Activated CD4-positive, alpha-beta memory T cell treated with anti-CD3 and anti-CD28 coated beads, Interleukin-2, amount 10 ng/mL, durations not matched to agents 7 days and 5 days (primary cell): ENCODE measurements around the gene SLC25A19. TPM values are rescaled to one million over a fixed set of nuclear protein-coding genes. Genes with fewer than 3 reads are reported as not detected.
A peak's percentile ranks its signal among the peaks of the same experiment; 100 is the strongest.

Source experiments
- CTCF ChIA-PET: fragments of 350-600 bp; sonication (Branson Sonifier 250); formaldehyde crosslinking; loops from one replicate; lab custom pipeline; 2021; ENCODE audit warnings: antibody characterized with exemption, inconsistent platforms; lab: Charles Lee
- POLR2A ChIA-PET: fragments of 350-600 bp; sonication (Branson Sonifier 250); formaldehyde crosslinking; loops from one replicate; lab custom pipeline; 2021; ENCODE audit warnings: antibody characterized with exemption; lab: Charles Lee
- DNase-seq: peaks from one replicate; pipeline ENCODE4 v3.0.0-alpha.2; 2020
- H3K27ac Mint-ChIP-seq: one replicate; pipeline ENCODE4 v1.8.0; 2021; ENCODE audit warnings: mild to moderate bottlenecking, mixed read lengths
- H3K27me3 Mint-ChIP-seq: one replicate; pipeline ENCODE4 v1.8.0; 2021; ENCODE audit warnings: mixed read lengths
- H3K36me3 Mint-ChIP-seq: one replicate; pipeline ENCODE4 v1.8.0; 2021; ENCODE audit warnings: low read depth, mixed read lengths
- H3K4me1 Mint-ChIP-seq: one replicate; pipeline ENCODE4 v1.8.0; 2021; ENCODE audit warnings: mixed read lengths
- H3K4me3 Mint-ChIP-seq: one replicate; pipeline ENCODE4 v1.8.0; 2021; ENCODE audit warnings: mild to moderate bottlenecking, mixed read lengths
- H3K9me3 Mint-ChIP-seq: one replicate; pipeline ENCODE4 v1.8.0; 2021; ENCODE audit warnings: mixed read lengths
- total RNA-seq, 2 experiments: library from RNA; stranded (reverse); gene quantifications; one replicate each; pipeline ENCODE4 v1.2.3, GENCODE V29; 2021

The SLC25A19 gene
- total RNA-seq, 2 experiments from 2014 or later, result 24.3 to 27.9 TPM

DNA sequence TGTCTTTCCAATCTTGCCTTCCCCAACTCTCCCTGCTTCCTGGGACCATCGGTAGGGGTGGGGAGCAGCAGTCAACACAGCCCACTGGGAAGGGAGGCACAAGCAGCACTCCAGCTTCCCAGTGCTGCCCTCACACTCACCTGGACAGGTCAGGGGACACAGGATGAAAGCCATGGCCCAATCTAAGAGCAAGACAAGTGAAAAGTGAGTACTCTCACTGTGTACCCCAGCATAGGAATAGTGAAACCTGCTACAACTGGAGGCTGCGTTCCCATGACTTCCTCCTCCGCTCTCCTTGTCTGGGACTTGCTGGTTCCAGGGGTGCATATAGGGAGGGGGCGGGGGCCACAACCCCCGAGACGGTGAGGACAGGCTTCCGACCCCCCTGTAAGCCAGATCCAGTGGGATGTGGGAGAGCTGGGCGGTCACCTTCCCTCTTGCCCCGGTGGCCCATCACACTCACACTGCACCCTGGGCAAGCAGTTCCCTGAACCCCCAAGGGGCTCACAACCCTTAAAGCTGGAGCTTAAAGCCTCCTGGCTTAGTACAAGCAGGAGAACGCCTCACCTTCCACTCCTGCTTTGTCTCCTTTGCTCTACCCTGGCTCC is 29.5 kb upstream of the SLC25A19 start:
- DNase-seq, result no peak
- Mint-ChIP-seq H3K27me3 (no peaks in the 10 kb centered on the region), H3K9me3 (no peaks in the 10 kb centered on the region), H3K4me1 (peaks cover 28% of the 10 kb centered on the region), H3K36me3 (peaks cover 31% of the 10 kb centered on the region), H3K4me3 (no peak overlapping the region), H3K27ac (no peak overlapping the region)
- CTCF ChIA-PET, result interaction anchor here (0.6 to 0.7 kb wide), 2 partner anchors 93 to 696 kb away, joined by 3 to 5 read pairs; no protein-coding TSS in a partner anchor
- POLR2A ChIA-PET, result no interaction called here

DNA sequence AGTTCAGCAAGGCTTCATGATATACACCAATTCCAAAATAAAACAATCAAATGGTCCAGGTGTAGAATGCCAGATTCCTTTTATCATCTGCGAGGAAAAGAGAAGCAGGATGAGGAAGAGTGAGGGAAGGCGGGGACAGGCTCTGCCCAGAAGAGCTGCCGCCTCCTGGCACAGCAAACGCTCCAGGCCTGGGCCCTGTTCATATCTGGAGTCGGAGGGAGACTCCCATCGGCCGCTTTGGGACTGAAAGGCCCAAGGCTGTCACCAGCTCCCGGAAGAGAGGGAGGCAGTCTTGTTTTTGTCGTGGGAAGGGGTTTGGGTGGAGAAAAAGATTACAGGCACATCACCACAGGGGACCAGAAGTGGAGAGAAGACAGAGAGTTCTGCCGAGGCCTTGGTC is 29.0 kb upstream of the SLC25A19 start:
- POLR2A ChIA-PET, result no interaction called here
- no peak overlapping the region for H3K27ac Mint-ChIP-seq
- peaks cover 28% of the 10 kb centered on the region for H3K36me3 Mint-ChIP-seq
- H3K4me3 Mint-ChIP-seq, result no peak overlapping the region
- no peak for DNase-seq
- peaks cover 26% of the 10 kb centered on the region for H3K4me1 Mint-ChIP-seq
- CTCF ChIA-PET, result no interaction called here
- no peaks in the 10 kb centered on the region for H3K9me3 Mint-ChIP-seq
- no peaks in the 10 kb centered on the region for H3K27me3 Mint-ChIP-seq

DNA sequence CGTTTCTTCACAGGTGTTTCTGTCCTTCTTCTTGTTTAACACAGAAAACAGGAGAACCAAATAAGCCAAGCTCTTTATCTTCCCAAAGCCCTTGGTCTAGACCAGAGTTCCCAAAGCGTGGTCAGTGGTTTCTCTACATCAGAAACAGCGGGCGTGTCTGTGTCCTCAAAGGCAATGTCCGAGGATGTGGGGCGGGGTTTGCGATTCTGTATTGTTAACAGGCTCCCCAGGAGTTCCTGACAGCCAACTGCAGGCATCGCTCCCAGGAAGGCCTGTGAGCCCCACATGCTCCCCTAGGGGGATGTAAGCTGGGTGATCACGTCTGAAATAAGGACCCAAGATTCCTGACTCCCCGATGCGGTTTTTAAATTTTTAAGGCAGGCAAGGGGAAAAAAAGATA is 28.4 kb upstream of the SLC25A19 start:
- CTCF ChIA-PET, result interaction anchor here (2.6 kb wide), 1 partner anchor 13 kb away, joined by 5 read pairs; no protein-coding TSS in a partner anchor
- Mint-ChIP-seq H3K36me3 (peaks cover 26% of the 10 kb centered on the region), H3K4me3 (no peak overlapping the region), H3K27me3 (no peaks in the 10 kb centered on the region), H3K9me3 (no peaks in the 10 kb centered on the region), H3K27ac (peak overlapping the region; percentile 31), H3K4me1 (peaks cover 29% of the 10 kb centered on the region)
- POLR2A ChIA-PET, result interaction anchor here (1.0 kb wide), 1 partner anchor 17 kb away, joined by 3 read pairs; no protein-coding TSS in a partner anchor
- no peak for DNase-seq

DNA sequence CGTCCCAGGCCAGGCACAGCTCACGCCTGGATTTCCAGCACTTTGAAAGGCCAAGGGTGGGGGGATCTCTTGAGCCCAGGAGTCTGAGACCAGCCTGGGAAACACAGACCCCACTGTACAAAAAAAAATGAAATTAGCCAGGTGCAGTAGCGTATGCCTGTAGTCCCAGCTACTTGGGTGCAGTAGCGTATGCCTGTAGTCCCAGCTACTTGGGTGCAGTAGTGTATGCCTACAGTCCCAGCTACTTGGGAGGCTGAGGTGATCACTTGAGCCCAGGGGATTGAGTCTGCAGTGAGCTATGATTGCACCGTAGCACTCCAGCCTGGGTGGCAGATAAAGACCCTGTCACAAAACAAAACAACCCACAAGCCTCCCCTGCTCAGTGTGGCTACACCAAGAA is 27.0 kb upstream of the SLC25A19 start:
- no peak overlapping the region for H3K27ac Mint-ChIP-seq
- no peaks in the 10 kb centered on the region for H3K27me3 Mint-ChIP-seq
- H3K4me3 Mint-ChIP-seq, result no peak overlapping the region
- peaks cover 35% of the 10 kb centered on the region for H3K4me1 Mint-ChIP-seq
- DNase-seq, result no peak
- H3K36me3 Mint-ChIP-seq, result peaks cover 20% of the 10 kb centered on the region
- CTCF ChIA-PET, result interaction anchor here (0.7 to 2.6 kb wide), 5 partner anchors 12 to 101 kb away, joined by 3 to 5 read pairs (median 4); partner anchors contain the start of gene SLC25A19
- POLR2A ChIA-PET, result interaction anchor here (0.7 to 2.6 kb wide), 8 partner anchors 19 to 96 kb away, joined by 3 to 16 read pairs (median 3); partner anchors contain the start of genes GRB2 and SLC25A19
- H3K9me3 Mint-ChIP-seq, result no peaks in the 10 kb centered on the region

DNA sequence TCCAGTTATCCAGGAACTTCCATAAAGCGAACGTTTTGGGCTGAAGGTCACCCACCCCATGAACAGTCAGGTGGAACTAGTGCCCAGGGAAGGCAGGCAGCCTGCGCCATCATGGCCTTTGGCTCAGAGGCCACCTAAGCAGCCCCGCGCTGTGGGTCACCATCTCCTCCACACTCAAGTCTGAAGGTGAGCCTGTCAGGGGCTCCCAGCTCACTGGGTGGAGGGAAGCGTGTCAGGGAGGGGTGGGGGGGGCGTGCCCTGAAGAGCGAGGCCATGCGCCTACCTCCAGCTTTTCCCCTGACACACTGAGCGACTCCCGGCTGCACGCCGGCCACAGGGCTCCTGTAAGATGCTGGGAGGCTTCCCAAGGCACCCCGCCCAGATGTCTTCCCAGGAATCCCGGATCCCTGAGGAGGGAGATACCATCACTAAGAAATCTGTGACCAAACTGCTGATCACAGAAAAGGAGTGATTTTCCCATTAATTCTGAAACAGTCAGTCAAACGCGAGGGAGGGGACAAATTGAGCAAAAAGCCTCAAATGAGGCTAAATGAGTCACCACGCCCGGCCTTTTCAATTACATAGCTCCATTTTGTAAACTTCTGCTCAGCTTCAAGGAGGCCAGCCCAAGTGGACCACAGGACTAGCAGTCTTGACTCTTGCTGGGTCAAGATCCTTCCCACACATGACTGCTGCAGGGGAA is 26.5 kb upstream of the SLC25A19 start:
- H3K9me3 Mint-ChIP-seq, result no peaks in the 10 kb centered on the region
- H3K27ac Mint-ChIP-seq, result no peak overlapping the region
- H3K4me1 Mint-ChIP-seq, result peaks cover 35% of the 10 kb centered on the region
- H3K4me3 Mint-ChIP-seq, result no peak overlapping the region
- ChIA-PET CTCF (interaction anchor here (0.7 to 2.6 kb wide), 5 partner anchors 11 to 231 kb away, joined by 3 to 5 read pairs (median 3); partner anchors contain the start of gene SLC25A19), POLR2A (interaction anchor here (0.7 to 2.6 kb wide), 8 partner anchors 18 to 96 kb away, joined by 3 to 16 read pairs (median 3); partner anchors contain the start of genes GRB2 and SLC25A19)
- no peaks in the 10 kb centered on the region for H3K27me3 Mint-ChIP-seq
- H3K36me3 Mint-ChIP-seq, result peaks cover 16% of the 10 kb centered on the region
- peak; percentile 22 for DNase-seq

DNA sequence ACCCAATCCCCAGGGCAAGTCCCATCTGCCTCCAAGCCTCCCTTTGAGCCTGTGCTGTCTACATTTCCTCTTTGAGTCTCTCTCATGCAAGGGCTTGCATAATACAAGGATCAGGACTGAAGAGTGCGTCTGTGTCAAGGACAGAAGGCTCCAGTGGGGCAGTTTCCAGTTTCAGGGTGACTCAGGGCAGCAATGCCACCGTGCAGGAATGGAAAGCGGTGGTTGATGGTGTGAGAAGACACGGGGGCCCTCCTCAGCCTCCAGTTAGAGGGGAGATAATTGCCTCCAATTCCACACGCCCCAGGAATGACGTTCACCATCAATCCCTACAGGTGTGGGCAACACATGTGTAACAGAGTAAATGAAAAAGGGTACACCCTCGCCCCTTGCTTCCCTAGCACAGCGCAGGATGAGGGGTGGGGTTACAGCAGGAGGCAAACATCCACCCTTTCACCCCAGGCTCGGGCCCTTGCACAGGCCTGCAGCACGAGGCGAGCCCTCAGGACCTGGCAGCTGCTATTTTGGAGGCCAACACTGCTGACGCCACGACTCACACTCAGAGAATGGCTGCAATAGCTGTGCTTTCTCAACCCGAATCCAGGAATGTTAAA is 24.8 kb upstream of the SLC25A19 start:
- no peak overlapping the region for H3K4me3 Mint-ChIP-seq
- H3K27me3 Mint-ChIP-seq, result no peaks in the 10 kb centered on the region

DNA sequence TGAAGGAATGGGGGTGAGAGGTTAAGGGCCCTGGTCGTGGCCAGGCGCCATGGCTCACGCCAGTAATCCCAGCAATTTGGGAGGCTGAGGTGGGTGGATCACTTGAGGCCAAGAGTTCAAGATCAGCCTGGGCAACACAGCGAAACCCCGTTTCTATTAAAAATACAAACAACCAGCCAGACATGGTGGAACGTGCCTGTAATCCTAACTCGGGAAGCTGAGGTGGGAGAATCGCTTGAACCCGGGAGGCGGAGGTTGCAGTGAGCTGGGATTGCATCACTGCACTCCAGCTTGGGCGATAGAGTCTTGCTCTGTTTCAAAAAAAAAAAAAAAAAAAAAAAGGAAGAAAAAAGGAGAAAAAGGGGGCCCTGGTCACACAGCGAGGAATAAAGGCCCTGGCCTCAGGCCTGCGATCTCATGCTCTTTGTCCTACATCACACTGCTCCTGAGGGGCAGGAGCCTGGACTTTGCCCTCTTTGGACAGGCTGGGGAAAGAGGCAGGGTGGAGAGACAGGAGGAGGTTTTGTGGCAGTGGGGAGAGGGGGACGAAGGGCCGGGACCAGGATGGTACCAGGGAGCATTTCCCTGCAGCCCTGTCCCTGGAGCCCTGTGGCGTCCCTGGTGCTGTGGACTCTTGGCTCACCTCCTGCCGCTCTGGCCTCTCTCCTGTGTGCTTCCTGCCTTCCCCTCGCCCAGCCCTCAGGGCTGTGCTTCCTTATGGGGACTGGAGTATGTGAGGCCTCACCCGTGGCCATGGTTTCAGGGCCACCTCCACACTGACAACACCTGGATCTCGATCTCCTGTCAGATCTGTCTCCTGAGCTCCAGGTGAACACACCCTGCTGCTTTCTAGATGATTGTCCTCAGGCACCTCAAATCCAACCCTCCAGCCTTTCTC is 19.7 kb upstream of the SLC25A19 start:
- Mint-ChIP-seq H3K4me3 (no peak overlapping the region), H3K27me3 (no peaks in the 10 kb centered on the region), H3K27ac (no peak overlapping the region), H3K9me3 (no peaks in the 10 kb centered on the region), H3K36me3 (no peaks in the 10 kb centered on the region), H3K4me1 (peaks cover 15% of the 10 kb centered on the region)
- POLR2A ChIA-PET, result interaction anchor here (1.1 kb wide), 1 partner anchor 20 kb away, joined by 5 read pairs; the partner anchor contains the start of gene SLC25A19
- no peak for DNase-seq
- CTCF ChIA-PET, result interaction anchor here (0.7 to 1.4 kb wide), 2 partner anchors 14 to 20 kb away, joined by 4 read pairs; partner anchors contain the start of gene SLC25A19

More for the DNA sequence above, 24.8 kb upstream of the SLC25A19 start:
- peaks cover 6% of the 10 kb centered on the region for H3K36me3 Mint-ChIP-seq
- no peak overlapping the region for H3K27ac Mint-ChIP-seq
- no peak for DNase-seq
- ChIA-PET POLR2A (interaction anchor here (0.8 kb wide), 1 partner anchor 25 kb away, joined by 4 read pairs; the partner anchor contains the start of gene SLC25A19), CTCF (interaction anchor here (1.4 kb wide), 1 partner anchor 43 kb away, joined by 3 read pairs; the partner anchor contains the start of gene MIF4GD)
- H3K4me1 Mint-ChIP-seq, result peaks cover 35% of the 10 kb centered on the region
- no peaks in the 10 kb centered on the region for H3K9me3 Mint-ChIP-seq

DNA sequence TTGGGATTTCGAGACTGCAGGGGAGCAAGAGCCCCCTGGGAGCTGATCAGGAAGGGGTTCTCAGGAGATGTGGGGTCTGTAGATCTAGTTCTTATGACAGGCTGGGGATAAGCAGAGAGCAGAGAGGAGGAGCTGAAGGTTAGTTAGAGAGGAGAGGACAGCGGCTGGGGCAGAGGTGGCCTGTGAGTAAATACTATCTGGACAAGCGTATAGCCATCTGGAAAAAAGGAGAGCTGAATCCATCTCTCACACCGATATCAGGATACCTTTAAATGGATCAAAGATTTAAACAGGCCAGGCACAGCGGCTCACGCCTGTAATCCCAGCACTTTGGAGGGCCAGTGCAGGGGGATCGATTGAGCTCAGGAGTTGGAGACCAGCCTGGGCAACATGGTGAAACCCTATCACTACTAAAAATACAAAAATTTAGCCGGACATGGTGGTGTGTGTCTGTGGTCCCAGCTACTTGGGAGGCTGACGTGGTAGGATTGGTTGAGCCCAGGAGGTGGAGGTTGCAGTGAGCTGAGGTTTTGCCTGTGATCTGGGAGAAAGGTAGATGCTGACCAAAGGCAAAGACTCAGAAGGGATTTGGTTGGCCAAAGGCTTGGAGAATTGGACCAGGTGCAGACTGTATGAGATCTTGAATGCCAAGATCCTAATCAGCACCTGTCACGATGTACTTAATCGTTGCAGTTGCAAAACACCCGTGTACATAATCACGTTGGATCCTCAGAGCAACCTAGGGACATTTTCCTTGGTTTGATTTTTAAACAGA is 18.9 kb upstream of the SLC25A19 start:
- CTCF ChIA-PET, result interaction anchor here (0.6 to 1.4 kb wide), 2 partner anchors 19 to 39 kb away, joined by 3 to 4 read pairs; partner anchors contain the start of gene SLC25A19
- Mint-ChIP-seq H3K36me3 (no peaks in the 10 kb centered on the region), H3K27ac (no peak overlapping the region)

DNA sequence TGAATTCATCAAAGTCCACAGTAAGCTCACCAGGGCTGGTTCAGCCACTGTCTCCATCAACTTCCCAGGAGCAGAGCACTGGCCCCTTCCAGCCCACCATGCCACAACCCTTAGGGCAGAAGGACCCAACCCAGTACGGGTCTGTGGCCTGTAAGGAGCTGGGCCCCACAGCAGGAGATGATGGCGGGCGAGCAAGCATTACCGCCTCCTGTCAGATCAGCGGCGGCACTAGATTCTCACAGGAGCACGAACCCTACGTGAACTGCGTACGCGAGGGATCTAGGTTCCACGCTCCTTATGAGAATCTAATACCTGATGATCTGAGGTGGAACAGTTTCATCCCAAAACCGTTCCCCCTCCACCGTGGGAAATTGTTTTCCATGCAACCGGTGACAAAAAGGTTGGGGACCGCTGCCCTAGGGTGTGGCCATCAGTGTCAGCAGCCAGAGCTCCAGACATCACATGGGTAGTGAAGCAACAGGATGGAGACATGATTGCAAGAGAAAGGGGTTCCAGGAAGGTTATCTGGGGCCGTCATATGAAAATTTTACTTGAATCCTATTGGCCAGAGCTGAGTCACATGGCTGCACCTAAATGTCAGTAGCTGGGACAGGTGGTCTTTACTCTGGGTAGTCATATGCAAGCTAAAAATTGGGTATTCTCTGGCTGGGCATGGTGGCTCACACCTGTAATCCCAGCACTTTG is 12.4 kb upstream of the SLC25A19 start:
- no peak overlapping the region for H3K27ac Mint-ChIP-seq
- H3K4me3 Mint-ChIP-seq, result no peak overlapping the region
- no peaks in the 10 kb centered on the region for H3K9me3 Mint-ChIP-seq
- no peaks in the 10 kb centered on the region for H3K36me3 Mint-ChIP-seq
- peaks cover 14% of the 10 kb centered on the region for H3K4me1 Mint-ChIP-seq
- DNase-seq, result no peak
- ChIA-PET CTCF (no interaction called here), POLR2A (interaction anchor here (0.8 to 1.2 kb wide), 2 partner anchors 13 to 31 kb away, joined by 3 read pairs; partner anchors contain the start of genes MIF4GD and SLC25A19)
- no peaks in the 10 kb centered on the region for H3K27me3 Mint-ChIP-seq

More for the DNA sequence above, 18.9 kb upstream of the SLC25A19 start:
- DNase-seq, result no peak
- no peak overlapping the region for H3K4me3 Mint-ChIP-seq
- POLR2A ChIA-PET, result interaction anchor here (1.1 kb wide), 1 partner anchor 19 kb away, joined by 5 read pairs; the partner anchor contains the start of gene SLC25A19
- no peaks in the 10 kb centered on the region for H3K9me3 Mint-ChIP-seq
- H3K4me1 Mint-ChIP-seq, result peaks cover 10% of the 10 kb centered on the region
- no peaks in the 10 kb centered on the region for H3K27me3 Mint-ChIP-seq

DNA sequence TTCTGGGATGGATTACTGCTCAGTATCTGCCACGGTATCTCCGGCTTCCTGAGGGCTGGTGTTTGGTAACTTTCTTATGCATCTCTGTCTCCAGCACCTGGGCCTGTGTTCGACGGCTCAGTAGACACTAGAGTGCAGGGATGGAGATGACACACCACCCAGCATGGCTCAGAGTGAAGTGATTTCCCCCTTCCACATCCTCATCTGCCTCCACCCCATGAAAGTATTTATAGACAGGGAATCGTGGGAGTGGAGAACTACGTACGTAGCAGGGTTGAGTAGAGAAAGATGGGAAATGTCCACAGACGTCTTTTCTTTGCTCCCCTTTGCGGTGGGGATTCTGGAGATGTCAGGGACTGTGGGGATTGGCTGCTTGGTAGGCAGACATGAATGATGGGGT is 11.8 kb upstream of the SLC25A19 start:
- CTCF ChIA-PET, result interaction anchor here (0.7 kb wide), 1 partner anchor 25 kb away, joined by 4 read pairs; no protein-coding TSS in a partner anchor
- no peaks in the 10 kb centered on the region for H3K27me3 Mint-ChIP-seq
- no peaks in the 10 kb centered on the region for H3K36me3 Mint-ChIP-seq
- no peak for DNase-seq
- H3K27ac Mint-ChIP-seq, result no peak overlapping the region
- H3K9me3 Mint-ChIP-seq, result no peaks in the 10 kb centered on the region
- H3K4me3 Mint-ChIP-seq, result no peak overlapping the region
- H3K4me1 Mint-ChIP-seq, result peaks cover 17% of the 10 kb centered on the region
- POLR2A ChIA-PET, result interaction anchor here (1.0 kb wide), 1 partner anchor 16 kb away, joined by 3 read pairs; no protein-coding TSS in a partner anchor
